Tibial nerve (tissue), 3 donors: ENCODE measurements around the gene WASHC4.

ENCODE experiments used
- CTCF ChIP-seq, 5 experiments: fragments of 200-600 bp in 3 of 5; fragments of 450-650 bp in 2 of 5; sonication (generic) in 3 of 5; IDR thresholded peaks; one replicate each; pipeline ENCODE4 v1.5.1; 2016 to 2019; ENCODE audit warnings: antibody characterized with exemption in 5 of 5, mild to moderate bottlenecking in 3 of 5, moderate library complexity in 2 of 5
- POLR2A ChIP-seq, 2 donors: fragments of 450-650 bp; IDR thresholded peaks; one replicate each; pipeline ENCODE4 v1.6.1; 2017; ENCODE audit warnings: antibody characterized with exemption in 2 of 2, mild to moderate bottlenecking in 2 of 2, moderate library complexity in 2 of 2

- TF ChIP-seq POLR2A (IDR thresholded peaks at IDR 0.05) (no peak), CTCF (IDR thresholded peaks at IDR 0.05) (no peak)
Measured at GRCh38 chr12:105089817-105090216, 17.7 kb upstream of the WASHC4 start.
